NCI-H2029 (cell line): ENCODE results near the gene ZNF431.
"Not testable (repeated sequence)": the region's sequence is repeated elsewhere in the genome, so short reads cannot be mapped to it uniquely, and the experiment has no call there.

Source experiments
- DNase-seq: peaks from one replicate; lab custom pipeline; 2025; lab: John Stamatoyannopoulos, UW

Gene ZNF431

GRCh38 chr19:21141787-21142464, at the start of gene ZNF431:
ZNF431 (plus strand) TSS chr19:21142040; CDS start chr19:21142184, 144 bp downstream.
- peak; percentile 95 for DNase-seq

GRCh38 chr19:21092109-21092508, 49.7 kb upstream of the ZNF431 start:
- no peak for DNase-seq

- no peak for DNase-seq
Measured at GRCh38 chr19:21094347-21095025, 47.4 kb upstream of the ZNF431 start.

- DNase-seq = no peak
Measured at GRCh38 chr19:21098291-21098690, 43.5 kb upstream of the ZNF431 start.

GRCh38 chr19:21101521-21102242, 40.2 kb upstream of the ZNF431 start:
- DNase-seq = no peak

- DNase-seq = no peak
Measured at GRCh38 chr19:21109116-21109515, 32.7 kb upstream of the ZNF431 start.

- no peak for DNase-seq
Measured at GRCh38 chr19:21110183-21110582, 31.7 kb upstream of the ZNF431 start.

GRCh38 chr19:21115430-21115829, 26.4 kb upstream of the ZNF431 start:
- DNase-seq = no peak

- no peak for DNase-seq
Measured at GRCh38 chr19:21117041-21117907, 24.6 kb upstream of the ZNF431 start.

- DNase-seq = no peak
Measured at GRCh38 chr19:21126078-21126477, 15.8 kb upstream of the ZNF431 start.

- no peak for DNase-seq
Measured at GRCh38 chr19:21127001-21127400, 14.8 kb upstream of the ZNF431 start.

- no peak for DNase-seq
Measured at GRCh38 chr19:21127898-21128297, 13.9 kb upstream of the ZNF431 start.

GRCh38 chr19:21128901-21129698, 12.7 kb upstream of the ZNF431 start:
- no peak for DNase-seq

GRCh38 chr19:21130097-21130775, 11.6 kb upstream of the ZNF431 start:
- peak; percentile 13 for DNase-seq

GRCh38 chr19:21133633-21134032, 8.2 kb upstream of the ZNF431 start:
- DNase-seq = no peak

- DNase-seq = no peak
Measured at GRCh38 chr19:21134934-21135366, 6.9 kb upstream of the ZNF431 start.

- no peak for DNase-seq
Measured at GRCh38 chr19:21135433-21135832, 6.4 kb upstream of the ZNF431 start.

- no peak for DNase-seq
Measured at GRCh38 chr19:21138130-21138529, 3.7 kb upstream of the ZNF431 start.

GRCh38 chr19:21141006-21141405, 834 bp upstream of the ZNF431 start:
- DNase-seq = not testable (repeated sequence)

- DNase-seq = no peak
Measured at GRCh38 chr19:21143428-21143827, 1.6 kb downstream of the ZNF431 start.

GRCh38 chr19:21143854-21144253, 2.0 kb downstream of the ZNF431 start:
- no peak for DNase-seq
